M059J (cell line): ENCODE measurements around the gene DPH6. TPM values are rescaled to one million over a fixed set of nuclear protein-coding genes. Genes with fewer than 3 reads are reported as not detected.
"Not testable (repeated sequence)": the region's sequence is repeated elsewhere in the genome, so short reads cannot be mapped to it uniquely, and the experiment has no call there.

Experiments
- DNase-seq: peaks from one replicate; pipeline ENCODE4 v3.0.0-alpha.2; 2012; ENCODE audit warnings: low read depth
- total RNA-seq: library from RNA; depleted of rRNA; stranded (reverse); fragments of >200 nt; shearing (Covaris generic); gene quantifications from 2 replicates; pipeline ENCODE4 v1.2.3, GENCODE V29; 2014

DPH6 gene
- total RNA-seq, 1 experiment from 2014 or later = 14.3 TPM

- DNase-seq = no peak
Measured at GRCh38 chr15:35485411-35485810, 60.6 kb downstream of the DPH6 start.

- no peak for DNase-seq
Measured at GRCh38 chr15:35484231-35484945, 61.6 kb downstream of the DPH6 start.

- DNase-seq = peak; percentile 93
Measured at GRCh38 chr15:35481992-35482391, 64.0 kb downstream of the DPH6 start.

- DNase-seq = no peak
Measured at GRCh38 chr15:35481064-35481463, 64.9 kb downstream of the DPH6 start.

- DNase-seq = no peak
Measured at GRCh38 chr15:35479423-35479822, 66.5 kb downstream of the DPH6 start.

- no peak for DNase-seq
Measured at GRCh38 chr15:35477312-35478262, 68.4 kb downstream of the DPH6 start.

GRCh38 chr15:35471024-35471423 is 74.9 kb downstream of the DPH6 start:
- no peak for DNase-seq

GRCh38 chr15:35470441-35470840 is 75.5 kb downstream of the DPH6 start:
- DNase-seq = no peak

GRCh38 chr15:35466476-35466875 is 79.5 kb downstream of the DPH6 start:
- no peak for DNase-seq

GRCh38 chr15:35465783-35466182 is 80.2 kb downstream of the DPH6 start:
- DNase-seq = no peak

GRCh38 chr15:35460616-35461015 is 85.3 kb downstream of the DPH6 start:
- DNase-seq = no peak

GRCh38 chr15:35458176-35458856 is 87.6 kb downstream of the DPH6 start:
- peak; percentile 8 for DNase-seq

- DNase-seq = no peak
Measured at GRCh38 chr15:35455201-35455600, 90.8 kb downstream of the DPH6 start.

- DNase-seq = peak; percentile 16
Measured at GRCh38 chr15:35450492-35450891, 95.5 kb downstream of the DPH6 start.

GRCh38 chr15:35448294-35448693 is 97.7 kb downstream of the DPH6 start:
- DNase-seq = no peak

GRCh38 chr15:35445891-35446290 is 100.1 kb downstream of the DPH6 start:
- peak; percentile 36 for DNase-seq

- peak; percentile 55 for DNase-seq
Measured at GRCh38 chr15:35444557-35445204, 101.3 kb downstream of the DPH6 start.

GRCh38 chr15:35443376-35443775 is 102.6 kb downstream of the DPH6 start:
- no peak for DNase-seq

GRCh38 chr15:35442742-35443141 is 103.2 kb downstream of the DPH6 start:
- no peak for DNase-seq

- not testable (repeated sequence) for DNase-seq
Measured at GRCh38 chr15:35441279-35441678, 104.7 kb downstream of the DPH6 start.

- DNase-seq = no peak
Measured at GRCh38 chr15:35440265-35440664, 105.7 kb downstream of the DPH6 start.

- peak; percentile 36 for DNase-seq
Measured at GRCh38 chr15:35439291-35439690, 106.7 kb downstream of the DPH6 start.
